ENCODE data around the gene VAPA. TPM values are rescaled to one million over a fixed set of nuclear protein-coding genes. Genes with fewer than 3 reads are reported as not detected.

Gene VAPA

Small RNAs within 50 kb of the gene (small RNA-seq; reads per million reads assigned to genes)
- gene RNA5SP450 (ENCODE audit: insufficient read depth) = not detected
